Activated naive CD8-positive, alpha-beta T cell treated with anti-CD3 and anti-CD28 coated beads, Interleukin-2, amount 50 U/mL, for 24 hours (primary cell): ENCODE results near the gene PRELID2.
"Not testable (repeated sequence)": the region's sequence is repeated elsewhere in the genome, so short reads cannot be mapped to it uniquely, and the experiment has no call there.

ENCODE experiments used
- ATAC-seq: fragments of 150-1000 bp; cut with Tn5 transposase; one replicate; pipeline ENCODE4 v1.10.0; 2021
- DNase-seq: peaks from one replicate; pipeline ENCODE4 v3.0.0; 2021
- H3K27ac Mint-ChIP-seq: one replicate; pipeline ENCODE4 v1.8.0; 2021; ENCODE audit warnings: mild to moderate bottlenecking, mixed read lengths
- H3K27me3 Mint-ChIP-seq: one replicate; pipeline ENCODE4 v1.8.0; 2021; ENCODE audit warnings: mixed read lengths
- H3K36me3 Mint-ChIP-seq: one replicate; pipeline ENCODE4 v1.8.0; 2021; ENCODE audit warnings: low read depth, mixed read lengths
- H3K4me1 Mint-ChIP-seq: one replicate; pipeline ENCODE4 v1.8.0; 2021; ENCODE audit warnings: mixed read lengths
- H3K4me3 Mint-ChIP-seq: one replicate; pipeline ENCODE4 v1.8.0; 2021; ENCODE audit warnings: mild to moderate bottlenecking, moderate library complexity, mixed read lengths
- H3K9me3 Mint-ChIP-seq: one replicate; pipeline ENCODE4 v1.8.0; 2021; ENCODE audit warnings: mixed read lengths

The PRELID2 gene

DNA sequence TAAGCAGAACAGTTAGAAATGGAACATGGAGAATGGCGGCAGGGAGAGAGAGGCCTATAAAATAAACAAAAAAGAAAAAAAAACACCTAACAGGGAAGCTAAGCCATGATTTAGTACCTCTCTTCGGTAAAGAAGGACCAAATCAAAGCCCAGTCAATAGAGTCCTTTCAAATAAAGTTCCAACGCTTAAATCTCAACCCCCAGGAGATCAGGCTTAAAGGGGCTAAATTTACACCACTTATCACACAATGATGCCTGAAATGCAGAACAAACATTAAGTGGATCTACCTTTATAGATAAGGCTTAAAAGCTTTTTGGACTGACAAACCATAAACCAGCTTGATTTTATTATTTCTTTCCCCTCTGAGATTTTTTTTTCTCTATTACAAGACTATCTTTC, 66.3 kb downstream of the PRELID2 start:
- ATAC-seq (no peak), DNase-seq (no peak)
- no peak overlapping the region for H3K4me3 Mint-ChIP-seq
- H3K27me3 Mint-ChIP-seq = no peaks in the 10 kb centered on the region
- no peak overlapping the region for H3K27ac Mint-ChIP-seq
- H3K9me3 Mint-ChIP-seq = no peaks in the 10 kb centered on the region
- no peaks in the 10 kb centered on the region for H3K4me1 Mint-ChIP-seq
- H3K36me3 Mint-ChIP-seq = no peaks in the 10 kb centered on the region

DNA sequence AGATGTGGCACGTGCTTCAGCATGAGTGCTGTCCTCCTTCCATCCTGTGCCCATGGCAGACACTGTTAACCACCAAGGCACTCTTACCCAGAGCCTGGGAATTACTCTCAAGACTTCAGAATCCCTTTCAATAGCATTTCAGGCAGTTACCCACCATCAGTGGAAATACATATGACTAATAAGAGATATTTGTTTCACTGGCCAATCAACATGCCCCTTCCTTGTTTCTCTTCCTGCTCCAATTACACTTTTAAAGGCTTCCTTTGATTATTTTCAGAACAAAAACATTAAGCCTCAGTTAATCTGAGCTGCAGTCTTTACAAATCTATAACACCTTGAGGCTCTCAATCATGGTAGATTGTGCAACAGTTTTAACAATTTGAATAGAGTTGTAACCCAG, 70.8 kb downstream of the PRELID2 start:
- no peak for ATAC-seq
- Mint-ChIP-seq H3K4me1 (no peaks in the 10 kb centered on the region), H3K9me3 (no peaks in the 10 kb centered on the region), H3K36me3 (no peaks in the 10 kb centered on the region), H3K27ac (no peak overlapping the region), H3K27me3 (no peaks in the 10 kb centered on the region), H3K4me3 (no peak overlapping the region)
- no peak for DNase-seq

DNA sequence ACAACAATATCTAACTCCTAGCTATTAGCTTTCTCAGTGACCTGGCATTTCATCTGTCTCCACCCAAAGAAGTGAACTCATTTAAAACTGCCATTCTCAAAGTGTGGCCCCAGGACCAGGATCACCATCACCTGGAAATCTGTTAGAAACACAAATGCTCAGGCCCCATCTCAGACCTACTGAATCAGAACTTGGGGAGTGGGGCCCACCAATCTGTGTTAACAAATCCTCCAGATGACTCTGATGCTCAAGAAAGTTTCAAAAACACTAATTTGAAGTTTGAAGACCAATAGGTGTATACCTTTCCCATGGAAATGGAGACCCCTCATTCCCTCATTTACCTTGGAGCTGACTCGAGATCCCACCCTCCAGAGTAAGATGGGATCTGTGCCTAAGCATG, 72.3 kb downstream of the PRELID2 start:
- no peak for DNase-seq
- Mint-ChIP-seq H3K27me3 (no peaks in the 10 kb centered on the region), H3K36me3 (no peaks in the 10 kb centered on the region), H3K4me3 (no peak overlapping the region), H3K4me1 (no peaks in the 10 kb centered on the region), H3K27ac (no peak overlapping the region), H3K9me3 (no peaks in the 10 kb centered on the region)
- no peak for ATAC-seq

DNA sequence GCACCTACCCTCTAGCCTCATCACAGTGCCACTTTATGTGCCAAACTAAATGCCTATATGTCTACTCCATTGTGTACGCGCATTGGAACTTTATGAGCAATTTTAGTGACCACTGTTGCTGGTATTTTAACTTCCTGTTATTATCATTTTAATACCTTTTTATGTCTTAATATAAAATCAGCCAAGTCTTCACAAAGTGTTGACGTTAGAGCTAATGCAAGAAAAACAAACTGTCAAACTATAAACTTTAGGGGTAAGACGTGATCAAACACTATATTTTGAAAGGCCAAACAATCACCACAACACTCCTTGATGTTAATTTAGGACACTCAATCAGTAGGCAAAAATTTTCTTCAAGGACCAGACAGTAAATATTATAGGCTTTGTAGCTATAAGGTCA, 73.9 kb downstream of the PRELID2 start:
- no peaks in the 10 kb centered on the region for H3K36me3 Mint-ChIP-seq
- DNase-seq (no peak), ATAC-seq (no peak)
- no peaks in the 10 kb centered on the region for H3K27me3 Mint-ChIP-seq
- H3K27ac Mint-ChIP-seq = no peak overlapping the region
- H3K4me3 Mint-ChIP-seq = no peak overlapping the region
- H3K4me1 Mint-ChIP-seq = no peaks in the 10 kb centered on the region
- no peaks in the 10 kb centered on the region for H3K9me3 Mint-ChIP-seq

DNA sequence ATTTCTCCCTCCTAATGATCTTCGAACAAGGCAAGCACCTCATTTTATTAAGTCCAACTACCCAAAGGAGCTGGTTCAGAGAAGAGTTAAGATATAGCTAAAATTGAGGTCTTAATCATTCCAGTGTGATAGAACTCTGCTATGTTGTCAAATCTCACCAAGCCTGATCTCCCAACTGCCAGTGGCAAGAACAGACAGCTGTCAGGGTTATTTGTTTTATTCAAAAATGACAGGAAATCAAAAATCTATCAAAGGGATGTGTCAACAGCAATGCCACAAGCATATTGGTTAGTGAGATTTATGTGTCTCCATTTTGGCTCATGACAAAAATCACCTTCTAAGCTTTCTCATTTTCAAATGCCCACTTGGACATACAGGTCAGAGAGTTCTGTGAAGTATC, 74.5 kb downstream of the PRELID2 start:
- H3K27me3 Mint-ChIP-seq = no peaks in the 10 kb centered on the region
- no peak for DNase-seq

DNA sequence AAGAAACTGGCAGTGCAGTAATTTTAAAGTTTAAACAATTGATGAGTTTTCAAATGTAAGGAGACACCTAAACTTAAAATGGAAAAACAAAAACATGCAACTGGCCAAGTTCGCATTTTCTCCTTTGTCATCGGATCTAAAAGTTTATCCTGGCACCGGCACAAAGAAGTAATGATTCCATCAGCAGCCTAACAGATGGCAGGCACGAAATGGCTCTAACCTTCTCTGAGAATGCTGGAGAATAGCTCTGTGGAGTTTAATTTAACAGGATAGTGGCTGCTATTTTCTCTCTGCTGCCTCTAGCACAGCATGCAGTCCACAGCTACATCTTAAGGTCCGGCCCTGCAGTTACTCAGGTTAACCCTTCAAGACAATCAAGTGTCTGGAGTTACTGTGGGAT, 82.2 kb downstream of the PRELID2 start:
- no peak overlapping the region for H3K4me3 Mint-ChIP-seq
- H3K27ac Mint-ChIP-seq = no peak overlapping the region
- H3K4me1 Mint-ChIP-seq = no peaks in the 10 kb centered on the region
- H3K9me3 Mint-ChIP-seq = peaks cover 4% of the 10 kb centered on the region
- H3K36me3 Mint-ChIP-seq = no peaks in the 10 kb centered on the region
- no peak for ATAC-seq
- DNase-seq = no peak
- H3K27me3 Mint-ChIP-seq = no peaks in the 10 kb centered on the region

More for the DNA sequence above, 74.5 kb downstream of the PRELID2 start:
- H3K4me1 Mint-ChIP-seq = no peaks in the 10 kb centered on the region
- no peak overlapping the region for H3K27ac Mint-ChIP-seq
- H3K4me3 Mint-ChIP-seq = no peak overlapping the region
- H3K36me3 Mint-ChIP-seq = no peaks in the 10 kb centered on the region
- no peaks in the 10 kb centered on the region for H3K9me3 Mint-ChIP-seq
- ATAC-seq = no peak

DNA sequence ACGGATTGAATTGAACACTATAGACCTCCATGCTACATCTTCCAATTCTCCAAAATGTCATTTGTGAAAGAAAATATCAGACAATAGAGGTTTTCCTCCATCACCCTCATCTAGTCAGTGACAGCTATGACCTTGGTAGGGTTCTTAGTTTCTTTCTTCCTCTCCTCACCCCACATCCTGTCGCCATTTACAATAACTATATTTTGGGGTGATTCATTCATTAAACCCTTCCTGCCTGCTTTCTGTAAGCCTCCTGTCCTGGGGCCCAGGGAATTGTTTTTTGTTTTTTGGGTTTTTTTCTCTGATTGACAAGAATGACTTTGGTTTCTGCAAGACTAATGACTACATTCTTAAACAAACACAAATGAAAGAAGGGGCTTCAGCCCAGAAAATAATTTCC, 82.6 kb downstream of the PRELID2 start:
- peaks cover 8% of the 10 kb centered on the region for H3K9me3 Mint-ChIP-seq
- no peak overlapping the region for H3K4me3 Mint-ChIP-seq
- H3K27me3 Mint-ChIP-seq = no peaks in the 10 kb centered on the region
- no peaks in the 10 kb centered on the region for H3K4me1 Mint-ChIP-seq
- ATAC-seq (no peak), DNase-seq (no peak)
- no peak overlapping the region for H3K27ac Mint-ChIP-seq
- no peaks in the 10 kb centered on the region for H3K36me3 Mint-ChIP-seq

DNA sequence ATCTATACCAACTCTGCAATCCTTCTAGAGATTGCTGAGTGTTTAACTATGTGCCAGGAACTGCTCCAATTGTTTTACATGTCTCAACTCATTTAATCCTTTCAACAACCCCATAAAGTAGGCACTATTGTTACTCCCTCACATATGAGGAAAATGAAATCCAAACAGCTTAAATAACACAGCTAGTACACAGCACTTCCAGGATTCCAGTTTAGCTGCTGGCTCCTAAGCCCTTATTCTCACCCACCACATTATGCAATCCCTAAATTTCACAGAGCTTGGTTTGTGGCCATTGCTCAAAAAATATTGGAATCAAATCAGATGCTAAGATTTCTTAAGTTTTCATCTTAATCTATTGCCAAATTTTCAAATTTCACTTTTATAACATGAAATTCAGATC, 84.9 kb downstream of the PRELID2 start:
- H3K4me3 Mint-ChIP-seq = no peak overlapping the region
- ATAC-seq (no peak), DNase-seq (no peak)
- H3K4me1 Mint-ChIP-seq = no peaks in the 10 kb centered on the region
- no peak overlapping the region for H3K27ac Mint-ChIP-seq
- peaks cover 8% of the 10 kb centered on the region for H3K9me3 Mint-ChIP-seq
- H3K36me3 Mint-ChIP-seq = no peaks in the 10 kb centered on the region
- H3K27me3 Mint-ChIP-seq = no peaks in the 10 kb centered on the region

DNA sequence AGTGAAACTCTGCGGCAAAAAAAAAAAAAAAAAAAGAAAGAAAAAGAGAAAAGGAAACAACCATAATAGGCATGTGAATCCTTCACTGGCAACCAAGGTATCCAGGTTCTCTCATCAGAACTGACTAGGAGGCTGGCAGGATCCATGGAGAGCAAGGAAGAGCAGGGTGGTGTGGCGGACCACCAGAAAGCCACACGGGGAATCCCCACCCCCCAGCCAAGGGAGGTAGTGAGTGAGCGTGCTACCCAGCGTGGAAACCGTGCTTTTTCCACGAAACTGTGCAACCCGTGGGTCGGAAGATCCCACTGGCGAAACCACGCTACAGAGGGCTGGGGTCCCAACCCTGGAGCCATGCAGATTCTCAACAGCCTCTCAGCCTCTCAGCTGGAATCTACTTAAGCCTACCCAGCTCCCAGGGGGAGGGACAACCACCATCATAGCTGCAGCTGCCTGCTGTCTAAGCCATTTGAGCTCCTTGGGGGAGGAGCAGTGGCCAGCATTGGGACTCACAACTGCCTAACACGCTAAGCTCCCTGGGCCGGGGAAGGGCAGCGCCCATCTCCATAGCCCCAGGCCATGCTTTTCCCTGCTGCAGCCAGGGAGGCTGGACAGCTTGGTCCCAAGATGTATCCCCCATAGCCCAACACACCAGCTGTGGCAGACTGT, 91.6 kb downstream of the PRELID2 start:
- Mint-ChIP-seq H3K36me3 (no peaks in the 10 kb centered on the region), H3K27ac (no peak overlapping the region), H3K9me3 (peaks cover 15% of the 10 kb centered on the region), H3K4me1 (no peaks in the 10 kb centered on the region), H3K27me3 (no peaks in the 10 kb centered on the region), H3K4me3 (no peak overlapping the region)
- ATAC-seq (no peak), DNase-seq (no peak)

DNA sequence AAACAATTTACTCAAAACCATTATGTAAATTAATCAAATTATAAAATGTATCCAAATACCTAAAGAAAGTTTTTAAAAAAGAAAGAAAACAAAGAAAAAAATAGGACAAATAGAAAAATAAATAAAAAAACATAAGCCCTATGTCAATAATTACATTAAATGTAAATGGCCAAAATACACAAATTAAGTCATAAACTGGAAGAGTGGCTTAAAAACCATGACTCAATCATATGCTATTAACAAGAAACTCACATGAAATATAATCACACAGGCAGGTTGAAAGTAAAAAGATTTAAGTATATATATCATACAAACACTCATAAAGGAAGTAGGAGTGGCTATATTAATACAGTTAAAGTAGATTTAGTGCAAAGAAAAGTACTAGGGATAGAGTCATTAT, 95.3 kb downstream of the PRELID2 start:
- no peak overlapping the region for H3K27ac Mint-ChIP-seq
- no peaks in the 10 kb centered on the region for H3K4me1 Mint-ChIP-seq
- ATAC-seq (no peak), DNase-seq (no peak)
- no peaks in the 10 kb centered on the region for H3K27me3 Mint-ChIP-seq
- no peak overlapping the region for H3K4me3 Mint-ChIP-seq
- H3K36me3 Mint-ChIP-seq = no peaks in the 10 kb centered on the region
- H3K9me3 Mint-ChIP-seq = peaks cover 13% of the 10 kb centered on the region

DNA sequence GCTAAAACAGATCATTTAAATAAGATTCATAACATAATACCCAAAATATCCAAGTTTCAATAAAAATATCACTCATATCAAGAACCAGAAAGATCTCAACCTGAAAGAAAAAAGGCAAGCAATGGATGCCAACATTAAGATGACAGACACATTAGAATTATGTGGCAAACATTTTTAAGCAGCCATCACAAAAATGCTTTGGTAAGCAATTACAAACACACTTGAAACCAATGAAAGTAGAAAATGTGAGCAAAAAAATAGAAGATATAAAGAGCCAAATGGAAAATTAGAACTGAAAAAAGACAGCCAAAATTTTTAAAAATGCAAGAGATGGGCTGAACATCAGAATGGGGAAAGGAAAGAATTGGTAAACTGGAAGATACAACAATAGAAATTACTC, 96.9 kb downstream of the PRELID2 start:
- DNase-seq (no peak), ATAC-seq (no peak)
- Mint-ChIP-seq H3K9me3 (peaks cover 16% of the 10 kb centered on the region), H3K4me3 (no peak overlapping the region), H3K36me3 (no peaks in the 10 kb centered on the region), H3K27ac (no peak overlapping the region), H3K27me3 (no peaks in the 10 kb centered on the region), H3K4me1 (no peaks in the 10 kb centered on the region)

DNA sequence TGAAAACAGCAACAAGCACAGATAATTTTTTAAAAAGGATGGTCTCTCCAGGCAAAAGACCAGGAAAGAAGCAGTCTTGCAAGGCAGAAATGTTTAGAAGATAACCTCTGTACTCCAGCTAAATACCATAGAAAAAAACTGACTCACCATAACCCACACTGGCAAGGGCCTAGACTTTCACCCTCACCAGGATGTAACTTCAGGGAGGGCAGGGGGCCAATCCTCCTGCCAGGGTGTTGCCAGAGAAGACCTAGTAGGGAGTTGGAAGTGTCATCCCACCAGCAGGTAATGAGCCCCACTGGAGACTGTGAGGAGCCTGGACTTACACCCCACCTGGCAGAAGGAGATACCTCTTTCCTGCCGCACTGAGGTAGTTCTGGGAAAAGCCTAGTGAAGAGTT, 97.6 kb downstream of the PRELID2 start:
- H3K9me3 Mint-ChIP-seq = peaks cover 11% of the 10 kb centered on the region
- no peaks in the 10 kb centered on the region for H3K36me3 Mint-ChIP-seq
- H3K27ac Mint-ChIP-seq = no peak overlapping the region
- H3K4me1 Mint-ChIP-seq = no peaks in the 10 kb centered on the region
- no peak for ATAC-seq
- DNase-seq = no peak
- H3K4me3 Mint-ChIP-seq = no peak overlapping the region
- H3K27me3 Mint-ChIP-seq = no peaks in the 10 kb centered on the region

DNA sequence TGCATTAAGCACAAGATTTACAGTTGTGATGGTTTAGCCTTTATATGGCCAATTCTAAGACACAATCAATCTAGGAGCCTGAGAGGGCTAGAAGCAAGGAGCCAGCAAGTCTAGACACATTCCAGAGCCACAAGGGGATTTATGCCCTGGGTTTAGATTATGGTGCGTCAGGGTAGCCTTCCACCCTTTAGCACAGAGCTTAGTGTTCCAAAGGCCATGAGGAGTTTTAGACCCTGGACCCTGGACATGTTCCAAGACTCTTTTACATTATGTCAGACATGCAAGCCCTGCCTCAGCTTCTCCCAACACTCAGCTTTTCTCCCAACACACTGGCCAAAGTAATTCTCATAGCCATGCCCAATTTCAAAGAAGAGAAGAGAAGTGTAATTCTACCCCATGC, 105.2 kb downstream of the PRELID2 start:
- peaks cover 37% of the 10 kb centered on the region for H3K9me3 Mint-ChIP-seq
- not testable (repeated sequence) for H3K36me3 Mint-ChIP-seq, H3K4me1 Mint-ChIP-seq, H3K27ac Mint-ChIP-seq, H3K4me3 Mint-ChIP-seq, ATAC-seq, H3K27me3 Mint-ChIP-seq, DNase-seq

DNA sequence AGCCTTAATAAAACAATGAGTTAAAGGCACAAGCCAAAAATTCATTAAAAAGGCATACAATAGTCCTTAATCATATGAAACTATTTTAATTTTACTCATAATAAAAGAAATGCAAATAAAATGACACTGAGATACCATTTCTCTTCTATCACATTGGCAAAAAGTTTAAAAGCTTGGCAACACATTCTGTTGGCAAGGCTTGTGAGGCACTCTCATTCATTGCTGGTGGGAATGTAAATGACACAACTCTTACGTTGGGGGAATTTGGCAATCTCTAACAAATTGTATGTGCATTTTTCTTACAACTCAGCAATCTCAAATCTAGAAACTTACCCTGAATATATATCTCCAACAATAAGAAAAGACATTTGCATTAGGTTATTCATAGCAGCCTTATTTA, 111.6 kb downstream of the PRELID2 start:
- H3K4me1 Mint-ChIP-seq = no peaks in the 10 kb centered on the region
- H3K27me3 Mint-ChIP-seq = no peaks in the 10 kb centered on the region
- no peak overlapping the region for H3K4me3 Mint-ChIP-seq
- no peak for DNase-seq
- peaks cover 16% of the 10 kb centered on the region for H3K9me3 Mint-ChIP-seq
- H3K27ac Mint-ChIP-seq = no peak overlapping the region
- ATAC-seq = no peak
- H3K36me3 Mint-ChIP-seq = no peaks in the 10 kb centered on the region

DNA sequence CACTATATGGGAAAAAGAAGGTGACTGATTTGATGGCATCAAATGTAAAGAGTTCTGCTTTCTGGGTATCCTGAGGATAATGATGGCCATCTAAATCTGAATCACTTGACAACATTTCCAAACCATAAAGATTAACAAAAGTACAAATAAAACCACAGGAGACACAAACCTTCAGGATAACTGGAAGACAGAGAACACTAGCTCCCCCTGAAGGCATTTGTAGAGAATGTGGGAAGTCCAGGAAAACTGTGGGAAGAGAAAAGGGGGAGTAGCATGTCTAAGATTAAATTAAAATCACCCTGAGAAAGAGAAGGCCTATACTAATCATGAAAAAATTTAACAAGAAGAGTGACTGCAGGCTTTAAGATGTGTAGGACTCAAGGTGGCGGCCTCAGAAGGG, 116.2 kb downstream of the PRELID2 start:
- no peak overlapping the region for H3K27ac Mint-ChIP-seq
- H3K36me3 Mint-ChIP-seq = no peaks in the 10 kb centered on the region
- H3K27me3 Mint-ChIP-seq = no peaks in the 10 kb centered on the region
- no peak overlapping the region for H3K4me3 Mint-ChIP-seq
- no peak for DNase-seq
- ATAC-seq = no peak
- no peaks in the 10 kb centered on the region for H3K9me3 Mint-ChIP-seq
- no peaks in the 10 kb centered on the region for H3K4me1 Mint-ChIP-seq

DNA sequence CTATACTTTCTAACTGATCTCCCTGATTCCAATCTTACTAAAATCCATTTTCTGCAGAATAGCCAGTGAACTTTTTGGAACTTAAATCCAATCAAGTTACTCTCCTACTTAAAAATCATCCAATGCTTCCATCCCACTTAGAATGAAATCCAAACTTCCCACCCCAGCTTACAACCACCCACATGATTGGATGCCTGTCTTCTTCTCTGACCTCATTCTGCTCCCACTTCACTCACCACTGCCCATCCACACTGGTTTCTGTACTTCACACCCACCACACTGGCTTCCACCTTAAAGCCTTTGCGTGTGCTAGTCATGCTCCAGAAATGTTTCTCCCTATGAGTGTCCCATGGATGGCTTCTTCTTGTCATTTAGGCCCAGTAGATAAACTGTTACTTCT, 119.7 kb downstream of the PRELID2 start:
- Mint-ChIP-seq H3K27me3 (peaks cover 2% of the 10 kb centered on the region), H3K36me3 (no peaks in the 10 kb centered on the region), H3K4me1 (no peaks in the 10 kb centered on the region), H3K27ac (no peak overlapping the region), H3K4me3 (no peak overlapping the region), H3K9me3 (no peaks in the 10 kb centered on the region)
- ATAC-seq (no peak), DNase-seq (no peak)
